HG03460 (cell line): ENCODE data around the gene TMEM151B.
"Not testable (repeated sequence)": the region's sequence is repeated elsewhere in the genome, so short reads cannot be mapped to it uniquely, and the experiment has no call there.

Source experiments
- ATAC-seq: cut with Tn5 transposase; IDR thresholded peaks from one replicate; pipeline ENCODE4 v1.9.1; 2021; ENCODE audit not compliant: unreplicated experiment

TMEM151B gene

DNA sequence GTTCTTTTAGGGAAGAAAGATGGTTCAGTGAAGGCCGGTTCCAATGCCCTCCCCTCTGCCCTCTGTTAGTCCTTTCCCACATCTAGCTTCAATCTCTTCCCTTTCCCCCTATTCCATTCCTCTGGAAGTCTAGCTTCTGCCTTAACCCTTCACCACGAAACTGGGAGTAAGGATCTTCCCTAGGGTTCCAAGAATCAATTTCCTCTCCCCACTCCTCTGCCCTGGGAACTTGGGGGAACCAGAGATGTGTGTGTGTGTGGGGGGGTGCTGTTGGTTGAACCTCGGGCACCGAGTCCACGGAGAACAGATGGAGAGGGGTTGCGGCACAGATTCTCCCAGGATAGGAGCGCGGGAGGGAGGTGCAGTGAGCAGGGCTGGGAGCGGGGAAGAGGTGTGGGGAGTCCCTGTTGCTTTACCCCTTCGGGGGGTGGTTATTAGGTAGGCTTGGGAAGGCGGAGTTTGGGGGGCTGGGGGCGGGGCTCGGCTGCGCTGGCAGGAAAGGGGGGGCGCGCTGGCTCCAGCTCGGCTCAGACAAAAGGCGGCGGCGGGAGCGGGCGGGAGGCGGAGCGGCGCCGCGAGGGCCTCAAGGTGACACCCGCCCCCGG lies at the start of gene TMEM151B:
Gene TMEM151B (plus strand): TSS at position 530 of the 605 bp plus-strand sequence. CDS start 293 bp downstream, outside the sequence.
- ATAC-seq = no peak

- ATAC-seq = no peak
These were observed 49.3 kb upstream of the TMEM151B start for GRCh38 chr6:44220913-44221290.

DNA sequence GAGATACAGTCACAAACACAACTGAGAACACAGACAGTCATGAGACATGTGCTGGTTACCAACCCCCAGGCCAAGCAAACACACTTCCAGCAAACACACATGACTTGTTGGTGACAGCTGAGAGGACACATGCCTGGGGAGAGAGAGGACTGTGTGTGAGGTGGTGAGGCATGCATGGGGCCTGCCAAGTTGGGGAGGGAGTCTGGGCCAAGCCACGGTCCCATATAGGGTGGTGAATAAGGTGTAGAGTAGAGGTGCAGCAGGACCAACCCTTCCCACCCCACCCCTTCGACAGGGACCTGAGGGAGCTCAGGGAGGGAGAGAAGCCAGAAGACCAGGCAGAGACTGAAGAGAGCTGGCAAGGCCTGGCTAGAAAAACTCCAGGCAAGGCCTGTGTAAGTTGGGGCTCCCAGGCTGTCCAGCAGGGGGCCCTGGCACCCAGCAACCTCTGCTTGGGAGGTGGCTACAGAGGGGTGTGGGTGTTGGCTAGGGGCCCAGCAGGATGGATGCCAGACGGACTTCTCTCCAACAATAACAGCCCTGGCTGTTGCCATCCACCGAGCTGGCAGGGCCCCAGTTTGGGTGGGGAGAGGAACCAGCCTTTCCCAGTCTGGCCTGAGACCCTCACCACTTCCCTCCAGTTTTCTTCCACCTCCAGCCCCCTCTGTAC lies 48.8 kb upstream of the TMEM151B start:
- ATAC-seq = peak; percentile 39

DNA sequence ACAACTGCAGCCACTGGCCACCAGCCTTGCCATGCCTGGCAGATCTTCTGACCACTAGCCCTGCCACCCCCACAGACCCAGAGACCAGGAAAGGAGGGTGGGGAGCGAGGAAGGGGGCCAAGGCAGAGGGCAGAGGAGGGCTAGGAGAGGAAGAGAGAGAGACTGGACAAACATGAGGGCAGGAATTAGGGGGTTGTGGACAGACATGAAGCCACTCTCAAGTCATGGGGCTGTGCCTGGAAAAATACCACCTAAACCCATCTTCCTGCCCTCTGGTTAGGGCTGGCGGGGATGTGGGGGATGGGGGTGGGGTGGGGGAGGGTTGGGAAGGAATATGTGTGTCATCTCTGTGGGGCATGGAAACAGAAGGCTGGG lies 48.3 kb upstream of the TMEM151B start:
- no peak for ATAC-seq

- ATAC-seq = peak; percentile 3
These were observed 47.5 kb upstream of the TMEM151B start for GRCh38 chr6:44222486-44223318.

DNA sequence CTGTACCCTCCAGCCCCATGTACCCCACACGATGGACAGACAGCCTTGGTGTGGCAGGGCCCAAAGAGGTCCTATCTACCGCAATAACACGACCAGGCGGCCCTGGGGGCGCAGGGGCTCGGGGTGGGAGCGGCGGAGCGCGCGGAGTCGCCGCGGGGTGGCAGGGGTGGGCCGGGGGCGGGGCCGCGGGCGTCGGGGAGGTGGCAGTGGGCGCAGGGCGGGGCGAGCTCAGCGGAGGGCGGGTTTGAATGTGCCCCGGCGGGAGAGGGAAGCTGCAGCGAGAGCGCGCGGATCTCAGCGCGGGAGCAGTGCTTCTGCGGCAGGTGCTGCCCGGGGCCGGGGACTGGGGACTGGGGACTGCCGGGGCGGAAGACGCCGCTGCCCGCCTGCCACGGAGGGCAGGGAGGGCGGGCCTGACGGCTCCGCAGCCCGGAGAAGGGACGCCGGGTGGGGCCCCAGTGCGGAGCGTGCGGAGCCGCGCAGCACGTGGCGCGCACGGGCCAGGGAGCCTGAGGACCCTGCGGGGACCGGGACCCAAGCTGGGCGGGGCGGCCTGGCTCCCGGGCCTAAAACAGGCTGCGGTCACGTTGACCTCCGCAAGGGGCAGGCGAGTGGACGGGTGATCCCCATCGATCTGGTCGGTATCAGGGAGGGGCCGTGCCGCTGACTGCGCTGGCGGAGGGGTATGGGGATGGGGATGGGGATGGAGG lies 46.8 kb upstream of the TMEM151B start, which contains the start of gene SLC29A1:
Gene SLC29A1 (plus strand): TSS at position 277 of the 710 bp plus-strand sequence. CDS start 3,719 bp downstream, outside the sequence.
- ATAC-seq = peak; percentile 40

DNA sequence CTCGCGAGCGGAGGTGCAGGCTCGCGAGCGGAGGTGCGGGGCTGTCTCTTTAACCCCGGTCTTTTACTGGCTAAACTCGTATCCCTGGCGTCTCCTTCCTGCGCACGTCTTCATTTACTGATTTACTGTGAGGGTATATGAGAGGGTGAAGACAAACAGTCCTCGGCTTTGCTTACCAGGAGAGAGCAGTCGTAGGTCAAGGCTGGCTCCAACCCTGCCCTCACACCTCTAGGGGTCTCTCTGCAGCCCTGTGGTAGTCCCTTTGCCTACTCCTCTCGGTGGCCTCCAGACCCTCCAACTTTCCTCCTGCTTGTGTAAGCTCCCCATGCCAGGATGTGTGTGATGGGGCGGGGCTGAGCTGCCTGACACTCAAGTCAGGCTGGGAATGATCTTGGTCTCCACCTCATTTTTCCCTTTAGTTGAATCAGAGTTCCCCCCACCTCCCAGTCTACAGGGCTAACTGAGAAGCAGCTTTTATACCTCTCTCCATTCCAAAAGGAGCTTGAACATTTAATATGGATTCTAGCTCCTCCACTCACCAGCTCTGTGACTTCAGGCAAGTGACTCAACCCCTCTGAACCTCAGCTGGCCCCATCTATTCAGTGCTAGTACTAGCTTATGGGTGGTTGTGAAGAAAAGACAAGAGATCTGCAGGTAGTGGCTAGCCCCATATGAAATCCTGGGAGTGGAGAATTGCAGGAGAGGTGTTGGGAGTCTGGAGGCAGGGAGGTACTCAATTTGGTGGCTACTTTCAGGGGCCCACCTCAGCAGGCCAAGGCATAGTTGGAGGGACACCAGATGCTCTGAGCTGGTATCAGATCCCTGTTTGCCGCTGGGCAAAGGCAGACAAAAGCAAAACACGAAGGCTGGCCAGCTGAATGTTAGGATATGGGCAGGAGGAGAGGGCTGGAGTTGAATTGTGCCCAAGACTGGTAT lies 46.0 kb upstream of the TMEM151B start:
- peak; percentile 12 for ATAC-seq

GRCh38 chr6:44224965-44225305 lies 45.3 kb upstream of the TMEM151B start:
- no peak for ATAC-seq

- no peak for ATAC-seq
These were observed 44.5 kb upstream of the TMEM151B start for GRCh38 chr6:44225579-44226325.

- no peak for ATAC-seq
These were observed 43.7 kb upstream of the TMEM151B start for GRCh38 chr6:44226368-44227147.

DNA sequence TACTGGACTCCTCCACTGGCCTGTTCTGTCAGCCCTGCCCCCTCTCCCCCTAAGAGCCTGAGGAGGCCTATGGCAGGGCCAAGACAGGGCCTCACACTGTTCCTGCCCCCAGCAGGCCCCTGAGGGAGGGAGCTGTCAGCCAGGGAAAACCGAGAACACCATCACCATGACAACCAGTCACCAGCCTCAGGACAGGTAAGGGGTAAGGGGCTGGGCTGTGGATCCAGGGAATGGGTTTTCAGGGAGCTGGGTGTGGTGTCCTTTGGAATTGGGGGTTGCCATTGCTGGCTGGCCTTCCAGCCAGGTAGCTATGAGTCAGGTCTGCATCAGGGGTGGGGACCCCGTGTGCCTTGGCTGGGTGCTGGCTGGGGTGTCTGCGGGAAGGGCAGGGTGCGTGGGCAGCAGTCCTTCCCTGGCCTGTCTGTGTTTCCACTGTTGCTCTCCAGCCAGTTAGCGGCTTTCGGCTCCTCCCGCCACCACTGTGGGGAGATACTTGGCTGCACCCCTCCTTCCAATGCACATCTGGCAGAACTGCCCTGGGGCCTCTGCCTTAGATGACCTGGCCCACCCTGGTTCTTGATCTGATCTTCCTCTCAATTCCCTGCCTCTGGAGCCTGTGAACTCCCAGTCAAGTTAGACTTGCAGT lies 43.0 kb upstream of the TMEM151B start:
- ATAC-seq = no peak

DNA sequence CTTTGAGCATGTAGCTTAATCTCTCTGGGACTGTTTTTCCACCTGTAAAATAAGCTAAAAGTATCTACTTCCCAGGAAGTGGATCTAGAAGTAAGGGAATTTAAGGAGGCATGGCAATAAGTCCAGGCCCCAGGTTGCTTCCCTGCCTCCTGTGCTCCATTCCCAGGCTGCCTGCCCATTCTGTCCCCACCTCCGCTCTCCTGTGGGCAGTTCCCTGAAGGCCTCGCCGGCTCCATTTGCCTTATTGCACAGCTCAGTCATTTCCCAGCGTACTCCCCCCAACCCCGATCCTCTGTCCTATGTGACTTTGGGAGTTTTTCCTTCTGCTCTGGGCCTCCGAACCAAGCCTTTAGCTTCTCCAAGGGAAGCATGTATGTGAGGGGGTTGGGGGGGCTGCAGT lies 42.2 kb upstream of the TMEM151B start:
- ATAC-seq = no peak

- no peak for ATAC-seq
These were observed 41.8 kb upstream of the TMEM151B start for GRCh38 chr6:44228433-44228832.

GRCh38 chr6:44228836-44229235 lies 41.4 kb upstream of the TMEM151B start:
- ATAC-seq = no peak

GRCh38 chr6:44229376-44230033 lies 40.7 kb upstream of the TMEM151B start:
- no peak for ATAC-seq

DNA sequence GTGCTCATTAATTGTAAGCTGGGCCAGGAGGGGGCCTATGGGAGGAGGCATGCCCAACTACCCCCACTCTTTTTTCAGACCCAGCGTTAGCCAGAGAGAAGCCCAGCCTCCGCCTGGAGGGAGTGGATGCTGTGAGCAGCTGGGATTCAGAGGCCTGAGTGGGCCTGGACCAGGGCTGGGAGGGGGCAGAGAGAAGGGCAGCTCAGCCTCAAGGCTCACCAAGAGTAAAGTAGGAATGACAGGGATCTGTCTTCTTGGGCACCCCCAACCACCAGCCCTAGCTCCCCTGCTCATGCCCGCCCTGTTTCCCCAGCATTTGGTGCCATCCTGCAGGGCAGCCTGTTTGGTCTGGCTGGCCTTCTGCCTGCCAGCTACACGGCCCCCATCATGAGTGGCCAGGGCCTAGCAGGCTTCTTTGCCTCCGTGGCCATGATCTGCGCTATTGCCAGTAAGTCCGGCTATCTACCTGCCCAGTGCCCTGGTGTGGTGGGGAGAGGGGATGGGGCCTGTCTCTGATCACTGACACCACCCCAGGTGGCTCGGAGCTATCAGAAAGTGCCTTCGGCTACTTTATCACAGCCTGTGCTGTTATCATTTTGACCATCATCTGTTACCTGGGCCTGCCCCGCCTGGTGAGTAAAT lies 40.1 kb upstream of the TMEM151B start:
- no peak for ATAC-seq

GRCh38 chr6:44231426-44231825 lies 38.8 kb upstream of the TMEM151B start:
- not testable (repeated sequence) for ATAC-seq
